HFFc6 (cell line): ENCODE results near the gene INHA. TPM values are rescaled to one million over a fixed set of nuclear protein-coding genes. Genes with fewer than 3 reads are reported as not detected.

Experiments
- DNase-seq: peaks from one replicate; pipeline ENCODE4 v3.0.0-alpha.2; 2018
- H3K27ac Mint-ChIP-seq: 2 replicates; pipeline ENCODE4 v1.8.0; 2020; ENCODE audit warnings: mild to moderate bottlenecking, mixed read lengths
- H3K27me3 Mint-ChIP-seq: 2 replicates; pipeline ENCODE4 v1.8.0; 2021; ENCODE audit warnings: mild to moderate bottlenecking, moderate library complexity, mixed read lengths; ENCODE audit not compliant: insufficient read depth
- H3K36me3 Mint-ChIP-seq: 2 replicates; pipeline ENCODE4 v1.8.0; 2021; ENCODE audit warnings: low read depth, mixed read lengths
- H3K4me1 Mint-ChIP-seq: 2 replicates; pipeline ENCODE4 v1.8.0; 2020; ENCODE audit warnings: low read depth, mixed read lengths
- H3K4me3 Mint-ChIP-seq: 2 replicates; pipeline ENCODE4 v1.8.0; 2020; ENCODE audit warnings: mild to moderate bottlenecking, moderate library complexity, mixed read lengths
- H3K9me3 Mint-ChIP-seq: 2 replicates; pipeline ENCODE4 v1.8.0; 2020; ENCODE audit warnings: mild to moderate bottlenecking, mixed read lengths
- total RNA-seq, 6 experiments: library from RNA; stranded (reverse); fragmentation: NEBNext Ultra II Directional; extraction: Animal tissue kit (Norgen Biotek cat#: 25700); gene quantifications; 2 replicates in 1 of 6; 3 replicates in 5 of 6; pipeline ENCODE4 v1.2.3, GENCODE V29; 2021
- TF ChIP-seq, protein P1 (sequence below): fragments of 200-600 bp; sonication (generic); IDR thresholded peaks from 2 replicates; pipeline ENCODE4 v1.5.0; 2021; ENCODE audit warnings: antibody characterized with exemption, mild to moderate bottlenecking

The INHA gene
- total RNA-seq, 6 experiments from 2014 or later, result 0.14 to 0.45 (median 0.25) TPM; not detected in 1

DNA sequence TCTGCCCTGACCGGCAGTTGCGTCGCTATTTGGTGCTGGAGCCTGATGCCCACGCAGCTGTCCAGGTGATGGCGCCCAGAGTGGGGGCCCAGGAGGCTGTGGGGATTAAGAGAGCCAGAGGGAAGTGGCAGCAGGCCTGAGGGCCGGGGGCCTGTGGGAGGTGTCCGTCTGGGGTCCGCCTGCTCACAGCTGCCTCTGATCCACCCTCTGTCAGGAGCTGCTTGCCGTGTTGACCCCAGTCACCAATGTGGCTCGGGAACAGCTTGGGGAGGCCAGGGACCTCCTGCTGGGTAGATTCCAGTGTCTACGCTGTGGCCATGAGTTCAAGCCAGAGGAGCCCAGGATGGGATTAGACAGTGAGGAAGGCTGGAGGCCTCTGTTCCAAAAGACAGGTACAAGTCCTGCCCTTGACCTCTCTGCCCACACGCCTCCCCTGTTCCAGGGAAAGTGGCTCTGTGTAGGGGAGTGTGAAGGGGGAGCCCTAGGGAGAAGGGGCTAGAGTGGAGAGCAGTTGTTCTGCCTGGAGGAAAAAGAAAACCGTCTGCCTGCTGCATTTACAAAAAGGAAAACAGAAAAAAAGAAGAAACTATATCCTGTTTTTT, 37.1 kb downstream of the INHA start:
- no peak for DNase-seq
- H3K9me3 Mint-ChIP-seq, result no peaks in the 10 kb centered on the region
- H3K27ac Mint-ChIP-seq, result no peak overlapping the region
- H3K27me3 Mint-ChIP-seq, result no peaks in the 10 kb centered on the region
- peaks cover 10% of the 10 kb centered on the region for H3K36me3 Mint-ChIP-seq
- no peaks in the 10 kb centered on the region for H3K4me1 Mint-ChIP-seq
- no peak overlapping the region for H3K4me3 Mint-ChIP-seq
- TF ChIP-seq, protein P1, sequence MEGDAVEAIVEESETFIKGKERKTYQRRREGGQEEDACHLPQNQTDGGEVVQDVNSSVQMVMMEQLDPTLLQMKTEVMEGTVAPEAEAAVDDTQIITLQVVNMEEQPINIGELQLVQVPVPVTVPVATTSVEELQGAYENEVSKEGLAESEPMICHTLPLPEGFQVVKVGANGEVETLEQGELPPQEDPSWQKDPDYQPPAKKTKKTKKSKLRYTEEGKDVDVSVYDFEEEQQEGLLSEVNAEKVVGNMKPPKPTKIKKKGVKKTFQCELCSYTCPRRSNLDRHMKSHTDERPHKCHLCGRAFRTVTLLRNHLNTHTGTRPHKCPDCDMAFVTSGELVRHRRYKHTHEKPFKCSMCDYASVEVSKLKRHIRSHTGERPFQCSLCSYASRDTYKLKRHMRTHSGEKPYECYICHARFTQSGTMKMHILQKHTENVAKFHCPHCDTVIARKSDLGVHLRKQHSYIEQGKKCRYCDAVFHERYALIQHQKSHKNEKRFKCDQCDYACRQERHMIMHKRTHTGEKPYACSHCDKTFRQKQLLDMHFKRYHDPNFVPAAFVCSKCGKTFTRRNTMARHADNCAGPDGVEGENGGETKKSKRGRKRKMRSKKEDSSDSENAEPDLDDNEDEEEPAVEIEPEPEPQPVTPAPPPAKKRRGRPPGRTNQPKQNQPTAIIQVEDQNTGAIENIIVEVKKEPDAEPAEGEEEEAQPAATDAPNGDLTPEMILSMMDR, result no peak

GRCh38 chr2:219611306-219611705, 39.2 kb downstream of the INHA start:
- no peak for DNase-seq
- no peaks in the 10 kb centered on the region for H3K9me3 Mint-ChIP-seq
- no peak overlapping the region for H3K4me3 Mint-ChIP-seq
- H3K4me1 Mint-ChIP-seq, result no peaks in the 10 kb centered on the region
- no peaks in the 10 kb centered on the region for H3K27me3 Mint-ChIP-seq
- no peak overlapping the region for H3K27ac Mint-ChIP-seq
- TF ChIP-seq, protein P1, result no peak
- peaks cover 21% of the 10 kb centered on the region for H3K36me3 Mint-ChIP-seq

- Mint-ChIP-seq H3K27ac (no peak overlapping the region), H3K36me3 (peaks cover 27% of the 10 kb centered on the region), H3K4me1 (no peaks in the 10 kb centered on the region), H3K4me3 (no peak overlapping the region), H3K27me3 (no peaks in the 10 kb centered on the region), H3K9me3 (no peaks in the 10 kb centered on the region)
- DNase-seq, result no peak
- TF ChIP-seq, protein P1, result no peak
These were observed 39.9 kb downstream of the INHA start for GRCh38 chr2:219611866-219612576.

- Mint-ChIP-seq H3K27ac (no peak overlapping the region), H3K36me3 (peaks cover 27% of the 10 kb centered on the region), H3K27me3 (no peaks in the 10 kb centered on the region), H3K4me1 (no peaks in the 10 kb centered on the region), H3K9me3 (no peaks in the 10 kb centered on the region), H3K4me3 (no peak overlapping the region)
- TF ChIP-seq, protein P1, result no peak
- DNase-seq, result no peak
These were observed 40.6 kb downstream of the INHA start for GRCh38 chr2:219612577-219613286.

DNA sequence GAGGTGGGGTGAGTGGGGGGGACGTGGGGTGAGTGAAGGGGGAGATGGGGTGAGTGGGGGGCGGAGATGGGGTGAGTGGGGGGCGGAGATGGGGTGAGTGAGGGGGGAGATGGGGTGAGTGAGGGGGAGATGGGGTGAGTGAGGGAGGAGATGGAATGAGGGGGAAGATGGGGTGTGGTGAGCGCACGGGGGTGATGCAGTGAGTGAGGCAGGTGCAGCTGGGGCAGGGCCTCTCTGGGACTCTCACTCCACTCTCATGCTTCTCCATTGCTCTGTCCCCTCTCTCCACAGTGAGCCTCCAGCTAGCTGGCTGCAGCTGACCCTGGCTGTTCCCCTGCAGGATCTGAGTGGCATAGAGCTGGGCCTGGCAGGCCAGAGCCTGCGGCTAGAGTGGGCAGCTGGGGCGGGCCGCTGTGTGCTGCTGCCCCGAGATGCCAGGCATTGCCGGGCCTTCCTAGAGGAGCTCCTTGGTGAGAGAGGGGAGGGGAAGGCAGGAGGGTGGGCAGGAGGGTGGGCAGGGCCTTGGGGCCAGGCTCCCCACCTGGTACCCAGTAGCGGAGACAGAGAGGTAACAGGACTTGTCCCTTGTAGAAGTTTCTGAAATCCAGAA, 41.5 kb downstream of the INHA start:
- no peak overlapping the region for H3K27ac Mint-ChIP-seq
- H3K27me3 Mint-ChIP-seq, result no peaks in the 10 kb centered on the region
- no peak overlapping the region for H3K4me3 Mint-ChIP-seq
- no peaks in the 10 kb centered on the region for H3K9me3 Mint-ChIP-seq
- peaks cover 27% of the 10 kb centered on the region for H3K36me3 Mint-ChIP-seq
- TF ChIP-seq, protein P1, result no peak
- H3K4me1 Mint-ChIP-seq, result no peaks in the 10 kb centered on the region
- no peak for DNase-seq
